ENCODE measurements around the gene ARHGEF37.

DNA sequence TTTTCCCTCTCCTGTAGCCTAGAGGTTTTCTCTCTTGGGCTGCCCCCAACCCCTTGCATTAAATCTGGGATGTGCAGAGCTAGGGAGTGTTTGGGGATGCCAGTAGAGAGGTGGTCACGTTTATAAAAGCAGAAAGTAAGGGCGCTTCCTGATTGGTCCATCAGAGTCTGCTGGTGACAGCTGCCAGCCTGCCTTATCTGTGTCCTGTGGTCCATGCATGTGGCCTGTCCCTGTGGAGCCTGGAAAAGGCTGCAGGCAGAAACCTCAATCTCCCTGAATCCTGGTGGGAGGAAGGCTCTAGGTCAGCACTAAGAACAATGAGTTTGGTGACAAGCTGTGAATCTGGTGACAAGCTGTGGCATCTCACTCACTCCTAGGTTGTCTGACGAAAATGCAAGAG, 42.2 kb downstream of the ARHGEF37 start:
- TF ChIP-seq, protein P1, sequence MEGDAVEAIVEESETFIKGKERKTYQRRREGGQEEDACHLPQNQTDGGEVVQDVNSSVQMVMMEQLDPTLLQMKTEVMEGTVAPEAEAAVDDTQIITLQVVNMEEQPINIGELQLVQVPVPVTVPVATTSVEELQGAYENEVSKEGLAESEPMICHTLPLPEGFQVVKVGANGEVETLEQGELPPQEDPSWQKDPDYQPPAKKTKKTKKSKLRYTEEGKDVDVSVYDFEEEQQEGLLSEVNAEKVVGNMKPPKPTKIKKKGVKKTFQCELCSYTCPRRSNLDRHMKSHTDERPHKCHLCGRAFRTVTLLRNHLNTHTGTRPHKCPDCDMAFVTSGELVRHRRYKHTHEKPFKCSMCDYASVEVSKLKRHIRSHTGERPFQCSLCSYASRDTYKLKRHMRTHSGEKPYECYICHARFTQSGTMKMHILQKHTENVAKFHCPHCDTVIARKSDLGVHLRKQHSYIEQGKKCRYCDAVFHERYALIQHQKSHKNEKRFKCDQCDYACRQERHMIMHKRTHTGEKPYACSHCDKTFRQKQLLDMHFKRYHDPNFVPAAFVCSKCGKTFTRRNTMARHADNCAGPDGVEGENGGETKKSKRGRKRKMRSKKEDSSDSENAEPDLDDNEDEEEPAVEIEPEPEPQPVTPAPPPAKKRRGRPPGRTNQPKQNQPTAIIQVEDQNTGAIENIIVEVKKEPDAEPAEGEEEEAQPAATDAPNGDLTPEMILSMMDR (IDR thresholded peaks at IDR 0.05; ENCODE audit: low read depth, low read length, poor library complexity, severe bottlenecking), result no peak
- TF ChIP-seq EZH2phosphoT487 (IDR thresholded peaks at IDR 0.05; ENCODE audit: borderline replicate concordance, low read length), result no peak
